Measurements from ENCODE around the gene KERA. TPM values are rescaled to one million over a fixed set of nuclear protein-coding genes. Genes with fewer than 3 reads are reported as not detected.

The KERA gene
- total RNA-seq, 1 experiment from 2014 or later: not detected

GRCh38 chr12:91098941-91099340, 41.1 kb upstream of the KERA start:
- H2BK5ac ChIP-seq (ENCODE audit: insufficient read length, low read length): no peak overlapping the region
- H4K8ac ChIP-seq (replicated peaks; ENCODE audit: insufficient read length, low read depth, low read length): no peak overlapping the region
- H2AK5ac ChIP-seq (ENCODE audit: insufficient read length, low read length): no peak overlapping the region
- H3K4ac ChIP-seq (ENCODE audit: low read depth, low read length): no peak overlapping the region
- no peak overlapping the region for H2BK12ac ChIP-seq (ENCODE audit: insufficient read length, low read depth, low read length)
- H2BK15ac ChIP-seq (ENCODE audit: low read depth, low read length): no peak overlapping the region
- H3K23me2 ChIP-seq (ENCODE audit: insufficient read length, low read depth, low read length, poor library complexity, severe bottlenecking): no peaks in the 10 kb centered on the region
- H3K9me3 Mint-ChIP-seq: no peaks in the 10 kb centered on the region
- no peaks in the 10 kb centered on the region for H4K20me1 ChIP-seq (ENCODE audit: control insufficient read depth, insufficient read depth, insufficient read length)
- H3K79me1 ChIP-seq (ENCODE audit: insufficient read depth, low read depth, low read length, poor library complexity, severe bottlenecking): no peaks in the 10 kb centered on the region
- no peak overlapping the region for H3K14ac ChIP-seq (ENCODE audit: insufficient read depth, low read length)
- no peak overlapping the region for H3K9ac ChIP-seq (ENCODE audit: extremely low read depth, insufficient read length, low read length)
- H3K9me3 ChIP-seq (ENCODE audit: control insufficient read depth, low read depth, low read length): no peaks in the 10 kb centered on the region
- no peaks in the 10 kb centered on the region for H3K27me3 ChIP-seq (ENCODE audit: insufficient read depth, low read length)
- no CpG with 5 or more reads among the region's 3 CpGs for WGBS (ENCODE audit: extremely low coverage, insufficient read length, low lambda C conversion rate)
- H3K4me3 Mint-ChIP-seq: no peak overlapping the region
- DNase-seq: no peak
- H2BK120ac ChIP-seq (ENCODE audit: low read depth, low read length, poor library complexity, severe bottlenecking): no peak overlapping the region
- no peak overlapping the region for H3K27ac Mint-ChIP-seq
- H2AFZ ChIP-seq (ENCODE audit: low read length): no peak overlapping the region
- H3K36me3 Mint-ChIP-seq (ENCODE audit: insufficient read depth in 1 of 3, low read depth in 3 of 3): no peaks in the 10 kb centered on the region; a peak in 1 of 7 replicates
- no peak overlapping the region for H4K91ac ChIP-seq (ENCODE audit: insufficient read length, low read depth, low read length)
- H3K4me1 Mint-ChIP-seq: peaks cover 0 to 4% of the 10 kb centered on the region in 2 experiments; a peak in 1 of 4 replicates
- H4K5ac ChIP-seq (ENCODE audit: insufficient read length, low read depth, low read length): no peak overlapping the region
- no peaks in the 10 kb centered on the region for H3K79me2 ChIP-seq (ENCODE audit: insufficient read depth, low read length)
- H2BK20ac ChIP-seq (ENCODE audit: low read depth, low read length, poor library complexity, severe bottlenecking): no peak overlapping the region
- H3T11ph ChIP-seq (ENCODE audit: low read length): no peak overlapping the region
- H3K23ac ChIP-seq (ENCODE audit: insufficient read length, low read depth, low read length): no peak overlapping the region
- H3K4me1 ChIP-seq (ENCODE audit: insufficient read depth, low read length): no peaks in the 10 kb centered on the region
- TF ChIP-seq CTCF (conservative IDR thresholded peaks at IDR 0.05): no peak
- H3K27me3 Mint-ChIP-seq (ENCODE audit: low read depth): no peaks in the 10 kb centered on the region
- no peak overlapping the region for H3K56ac ChIP-seq (ENCODE audit: insufficient read length, low read depth, low read length)
- H3K27ac ChIP-seq (ENCODE audit: insufficient read length, low read depth, low read length): no peak overlapping the region
- H3K4me2 ChIP-seq (ENCODE audit: insufficient read depth, insufficient read length, low read length): no peak overlapping the region
- H3K18ac ChIP-seq (ENCODE audit: insufficient read length, low read depth, low read length): no peak overlapping the region

All from H9 (cell line).